ENCODE measurements around the gene RTRAF.

DNA sequence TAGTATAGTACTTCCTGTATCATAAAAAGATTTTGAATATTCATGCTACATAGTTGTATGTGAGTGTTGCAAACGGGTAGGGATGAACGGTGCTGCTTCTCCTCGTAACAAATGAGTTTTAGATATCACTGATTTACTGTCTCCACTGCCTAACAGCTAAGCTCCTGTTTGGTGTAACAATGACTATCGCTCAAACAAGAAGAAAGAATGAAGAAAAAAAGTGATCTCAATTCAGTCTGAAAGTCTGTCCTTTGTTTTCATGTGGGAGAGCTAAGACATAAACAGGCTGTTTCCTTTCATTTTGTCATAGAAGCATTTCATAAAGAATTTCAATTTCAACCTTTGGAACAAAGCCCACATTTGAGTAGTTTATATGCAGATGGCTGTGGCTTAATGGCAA is 26.1 kb upstream of the RTRAF start:
- TF ChIP-seq HNRNPLL (IDR thresholded peaks at IDR 0.05; ENCODE audit: low read depth, low read length, poor library complexity, severe bottlenecking) (no peak), STAT5B (CRISPR knock-in tag; IDR thresholded peaks at IDR 0.05) (no peak), ZNF561 (CRISPR knock-in tag; conservative IDR thresholded peaks at IDR 0.05) (no peak), ZNF175 (CRISPR knock-in tag; IDR thresholded peaks at IDR 0.05; ENCODE audit: low read depth) (no peak), BMI1 (IDR thresholded peaks at IDR 0.05; ENCODE audit: low read length) (no peak), RAD21 (CRISPR knock-in tag; conservative IDR thresholded peaks at IDR 0.05 in 1 of 2, IDR thresholded peaks at IDR 0.05 in 1 of 2) (no peak), ZNF274 (IDR thresholded peaks at IDR 0.05; ENCODE audit: borderline replicate concordance, low read depth, low read length) (no peak), DDX20 (tag; IDR thresholded peaks at IDR 0.05; ENCODE audit: low read depth) (no peak), RFX1 (IDR thresholded peaks at IDR 0.05) (no peak), PML (IDR thresholded peaks at IDR 0.05; ENCODE audit: low read length) (no peak), RCOR1 (IDR thresholded peaks at IDR 0.05; ENCODE audit: borderline replicate concordance in 1 of 2, low read depth in 2 of 2, low read length in 2 of 2) (no peak), GABPA (tag; conservative IDR thresholded peaks at IDR 0.05; ENCODE audit: low read depth) (no peak)
- TF ChIP-seq, protein P1, sequence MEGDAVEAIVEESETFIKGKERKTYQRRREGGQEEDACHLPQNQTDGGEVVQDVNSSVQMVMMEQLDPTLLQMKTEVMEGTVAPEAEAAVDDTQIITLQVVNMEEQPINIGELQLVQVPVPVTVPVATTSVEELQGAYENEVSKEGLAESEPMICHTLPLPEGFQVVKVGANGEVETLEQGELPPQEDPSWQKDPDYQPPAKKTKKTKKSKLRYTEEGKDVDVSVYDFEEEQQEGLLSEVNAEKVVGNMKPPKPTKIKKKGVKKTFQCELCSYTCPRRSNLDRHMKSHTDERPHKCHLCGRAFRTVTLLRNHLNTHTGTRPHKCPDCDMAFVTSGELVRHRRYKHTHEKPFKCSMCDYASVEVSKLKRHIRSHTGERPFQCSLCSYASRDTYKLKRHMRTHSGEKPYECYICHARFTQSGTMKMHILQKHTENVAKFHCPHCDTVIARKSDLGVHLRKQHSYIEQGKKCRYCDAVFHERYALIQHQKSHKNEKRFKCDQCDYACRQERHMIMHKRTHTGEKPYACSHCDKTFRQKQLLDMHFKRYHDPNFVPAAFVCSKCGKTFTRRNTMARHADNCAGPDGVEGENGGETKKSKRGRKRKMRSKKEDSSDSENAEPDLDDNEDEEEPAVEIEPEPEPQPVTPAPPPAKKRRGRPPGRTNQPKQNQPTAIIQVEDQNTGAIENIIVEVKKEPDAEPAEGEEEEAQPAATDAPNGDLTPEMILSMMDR (IDR thresholded peaks at IDR 0.05 in 2 of 3, conservative IDR thresholded peaks at IDR 0.05 in 1 of 3; ENCODE audit: insufficient read depth in 2 of 3, low read depth in 1 of 3, low read length in 3 of 3): no peak
- TF ChIP-seq, protein P2, sequence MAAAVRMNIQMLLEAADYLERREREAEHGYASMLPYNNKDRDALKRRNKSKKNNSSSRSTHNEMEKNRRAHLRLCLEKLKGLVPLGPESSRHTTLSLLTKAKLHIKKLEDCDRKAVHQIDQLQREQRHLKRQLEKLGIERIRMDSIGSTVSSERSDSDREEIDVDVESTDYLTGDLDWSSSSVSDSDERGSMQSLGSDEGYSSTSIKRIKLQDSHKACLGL (CRISPR knock-in tag; IDR thresholded peaks at IDR 0.05; ENCODE audit: borderline replicate concordance, poor library complexity, severe bottlenecking): no peak

Measured in K562 (cell line).